Peyer's patch (tissue), 4 donors: ENCODE measurements around the gene PHPT1.

ENCODE experiments used
- CTCF ChIP-seq, 6 experiments: fragments of 450-650 bp in 4 of 6; fragments of 200-600 bp in 2 of 6; sonication (generic) in 1 of 6; IDR thresholded peaks; one replicate each; pipeline ENCODE4 v1.5.1; 2017 to 2019; ENCODE audit warnings: antibody characterized with exemption in 6 of 6, mild to moderate bottlenecking in 3 of 6, moderate library complexity in 1 of 6
- POLR2A ChIP-seq, 2 donors: fragments of 450-650 bp; IDR thresholded peaks; one replicate each; pipeline ENCODE4 v1.5.1; 2017; ENCODE audit warnings: antibody characterized with exemption in 2 of 2, mild to moderate bottlenecking in 2 of 2, moderate library complexity in 2 of 2

- TF ChIP-seq POLR2A (IDR thresholded peaks at IDR 0.05) (no peak), CTCF (IDR thresholded peaks at IDR 0.05) (no peak)
Observed at GRCh38 chr9:136835162-136835931, 13.9 kb upstream of the PHPT1 start.
